ENCODE data around the gene MYOZ2.

The MYOZ2 gene

DNA sequence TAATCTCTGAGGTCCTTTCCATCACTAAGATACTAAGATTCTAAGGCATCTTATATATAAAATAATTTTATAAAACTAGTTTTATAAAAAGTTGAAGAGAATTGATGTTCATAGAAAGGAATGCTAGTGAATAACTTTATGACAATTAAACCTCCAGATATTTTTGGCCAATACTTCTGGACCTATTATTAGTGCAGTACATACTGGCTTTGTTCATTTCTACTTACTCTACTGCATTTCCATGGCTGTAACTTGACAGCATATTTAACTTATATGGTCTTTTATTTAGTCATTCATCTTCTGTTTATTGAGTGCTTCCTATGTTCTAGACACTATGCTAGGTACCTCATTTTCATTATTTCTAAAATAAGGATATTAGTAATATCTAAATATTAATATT, 70.1 kb downstream of the MYOZ2 start:
- DNase-seq = no peak

DNA sequence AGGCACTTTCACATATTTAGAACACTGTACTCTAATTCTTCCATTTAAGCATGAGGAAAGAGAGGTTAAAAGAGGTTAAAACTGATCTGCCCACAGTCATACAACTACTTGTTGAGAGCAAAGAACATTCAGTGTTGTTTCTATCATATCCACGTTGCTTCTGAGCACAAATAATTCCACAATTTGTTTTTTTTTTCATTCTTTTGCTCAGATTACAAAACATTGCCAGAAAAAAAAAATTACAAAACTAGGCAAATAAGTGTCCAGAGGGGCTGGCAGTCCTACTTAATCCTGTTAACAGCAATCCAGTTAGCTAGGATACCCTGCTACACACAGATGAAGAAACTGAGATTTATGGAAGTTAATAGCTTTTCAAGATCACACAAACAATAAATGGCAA, 70.5 kb downstream of the MYOZ2 start:
- DNase-seq = no peak

DNA sequence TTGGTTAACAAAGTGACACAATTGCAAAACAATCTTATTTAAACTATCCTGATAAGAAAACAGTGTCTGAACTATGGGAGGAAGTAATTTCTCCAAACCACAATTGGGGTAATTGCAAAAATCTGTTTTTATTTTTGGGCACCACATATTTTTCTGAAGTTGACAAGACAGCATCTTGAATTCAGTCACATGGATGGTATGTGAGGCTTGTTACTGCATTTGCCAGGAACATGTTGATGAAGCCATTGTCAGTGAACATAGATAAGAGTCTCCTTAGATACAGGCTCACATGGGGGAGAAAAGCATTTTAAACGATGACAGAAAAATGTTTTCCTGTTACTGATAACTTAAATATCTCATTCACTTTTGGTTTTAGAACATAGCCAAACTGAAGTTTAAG, 71.4 kb downstream of the MYOZ2 start:
- no peak for DNase-seq

DNA sequence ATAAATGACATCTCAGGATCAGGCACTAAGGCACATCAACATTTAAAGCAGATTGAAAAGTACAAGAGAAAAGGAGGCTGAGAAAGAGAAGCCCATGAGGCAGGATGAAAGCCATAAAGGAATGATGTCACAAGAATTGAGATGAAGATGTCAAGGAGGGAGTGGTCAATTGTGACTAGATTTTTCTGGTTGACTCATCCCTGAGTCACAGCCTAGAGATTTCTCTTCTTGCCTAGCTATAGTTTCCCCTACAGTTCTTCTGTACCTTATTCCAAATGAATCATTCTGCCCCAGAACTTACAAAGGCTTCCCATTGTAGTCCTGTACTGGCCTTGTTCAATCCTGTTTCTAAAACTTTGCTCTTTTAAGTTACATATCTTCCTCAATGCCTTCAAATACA, 73.4 kb downstream of the MYOZ2 start:
- DNase-seq = no peak

DNA sequence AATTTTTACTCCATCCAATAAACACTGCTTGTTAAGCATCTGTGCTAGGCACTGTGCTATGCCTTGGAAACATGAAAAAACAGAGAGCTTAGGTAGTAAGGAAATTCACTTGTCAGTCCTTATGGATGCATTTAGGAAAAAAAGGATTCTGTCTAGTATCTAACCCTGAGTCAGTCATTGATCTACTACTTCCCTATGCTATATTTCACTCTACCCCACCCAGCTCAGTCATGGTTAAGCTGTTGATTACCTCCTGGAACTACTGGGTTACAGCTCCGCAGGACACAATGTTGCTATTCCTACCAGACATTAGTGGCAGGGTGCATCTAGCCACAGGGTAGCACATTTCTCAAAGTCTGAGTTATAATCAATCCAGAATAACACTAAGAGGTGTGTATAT, 74.0 kb downstream of the MYOZ2 start:
- DNase-seq = no peak

DNA sequence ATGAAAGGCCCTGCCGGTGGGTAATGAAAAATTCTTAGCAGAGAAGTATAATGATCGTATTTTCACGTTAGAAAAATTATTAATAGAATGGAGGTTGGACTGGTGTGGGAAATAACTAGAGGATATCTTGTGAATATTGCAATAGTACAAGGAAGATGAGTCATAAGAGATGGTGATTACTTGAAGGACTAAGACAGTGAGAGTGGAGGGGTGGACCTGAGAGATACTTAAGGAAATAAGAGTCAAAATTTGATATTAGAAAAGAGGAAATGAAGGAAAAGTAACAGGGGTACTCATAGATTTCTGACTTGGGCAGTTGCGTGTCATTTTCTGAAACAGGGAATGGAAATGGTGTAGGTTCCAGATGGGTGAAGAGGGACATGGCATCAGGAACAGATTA, 75.1 kb downstream of the MYOZ2 start:
- DNase-seq = no peak

DNA sequence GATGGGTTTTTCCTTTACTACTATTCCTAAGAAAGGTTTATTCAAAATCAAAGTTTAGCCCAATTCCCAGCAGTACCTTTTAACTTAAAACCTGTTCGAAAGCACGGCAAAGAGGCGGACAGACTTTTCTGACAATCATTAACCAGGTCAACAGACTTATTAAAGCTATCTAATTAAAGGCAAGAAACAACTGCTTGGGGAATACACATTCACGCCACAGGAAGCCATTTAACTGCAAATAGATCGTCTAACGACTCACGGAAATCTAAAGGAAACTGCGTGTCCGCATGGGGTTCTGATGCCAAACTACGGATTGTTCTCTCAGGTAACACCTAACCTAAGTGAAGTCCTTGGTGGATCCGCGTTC, 76.2 kb downstream of the MYOZ2 start:
- no peak for DNase-seq

DNA sequence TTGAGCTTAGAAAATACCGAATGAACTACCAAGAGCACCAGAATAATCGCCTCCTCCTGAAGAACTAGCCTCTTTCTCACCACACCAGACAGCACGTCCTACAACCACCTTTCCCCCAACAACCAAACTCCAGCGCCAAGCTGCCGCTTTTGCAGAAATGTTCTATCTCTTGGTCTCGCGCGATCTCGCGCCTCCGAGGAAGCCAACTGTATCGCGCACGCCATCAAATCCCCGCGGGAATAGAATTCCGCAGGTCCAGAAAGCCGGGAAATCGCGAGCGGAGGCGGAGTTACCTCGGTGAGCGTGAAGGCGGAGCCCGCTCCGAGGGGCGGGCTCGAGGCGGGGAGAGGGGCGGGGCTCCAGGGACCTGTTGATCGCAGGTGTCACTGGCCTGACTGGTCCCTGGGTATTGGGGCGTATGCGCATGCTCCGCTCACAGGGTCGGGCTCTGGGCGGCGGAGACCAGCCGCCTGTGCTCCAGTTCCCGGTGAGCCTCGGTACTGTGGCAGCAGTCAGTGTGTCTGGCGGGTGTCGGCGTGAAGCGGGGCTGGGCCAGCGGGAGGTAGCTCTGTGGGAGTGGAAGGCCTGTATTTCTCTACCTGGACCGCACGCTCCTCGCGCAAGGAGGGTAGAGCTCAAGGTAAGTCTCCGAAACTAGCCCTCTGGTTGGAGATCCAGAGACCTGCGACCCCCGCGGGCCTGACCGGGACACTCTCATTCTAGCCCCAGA, 76.8 kb downstream of the MYOZ2 start, which contains the start of gene USP53:
Gene USP53, plus strand, starts transcription at position 480 of the 730 bp plus-strand sequence. CDS start 27,047 bp downstream, outside the sequence.
- peak; percentile 67 for DNase-seq

DNA sequence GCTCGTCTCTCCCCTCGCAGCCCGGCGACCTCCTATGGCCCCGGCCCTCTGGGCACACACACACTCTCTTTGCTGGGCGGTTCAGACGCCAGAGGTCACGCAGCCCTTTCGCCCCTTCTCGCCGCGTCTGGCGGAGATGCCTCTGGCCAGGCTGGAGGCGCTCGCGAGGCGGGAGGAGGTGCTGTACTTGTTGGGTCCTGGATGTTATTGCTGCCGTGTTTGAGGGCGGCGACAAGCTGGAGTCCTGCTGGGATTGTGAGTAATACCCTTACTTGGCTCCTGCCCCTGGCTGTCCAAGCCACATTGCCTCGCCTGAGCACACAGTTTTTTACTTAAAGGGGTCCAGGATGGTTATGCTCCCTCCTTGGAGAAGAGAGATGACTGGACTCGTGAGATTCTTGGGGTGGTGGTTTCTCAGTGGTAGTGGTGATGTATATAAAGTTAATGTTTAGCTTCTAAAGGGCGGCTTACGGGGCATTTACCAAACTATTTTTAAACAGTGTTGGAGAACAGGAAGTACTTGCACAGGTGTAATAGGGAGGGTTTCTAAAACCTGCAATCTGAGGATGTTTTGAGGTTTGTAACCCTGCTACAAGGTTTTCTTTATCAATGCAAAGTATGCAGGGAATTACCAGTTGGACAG, 77.5 kb downstream of the MYOZ2 start:
- DNase-seq = peak; percentile 59

DNA sequence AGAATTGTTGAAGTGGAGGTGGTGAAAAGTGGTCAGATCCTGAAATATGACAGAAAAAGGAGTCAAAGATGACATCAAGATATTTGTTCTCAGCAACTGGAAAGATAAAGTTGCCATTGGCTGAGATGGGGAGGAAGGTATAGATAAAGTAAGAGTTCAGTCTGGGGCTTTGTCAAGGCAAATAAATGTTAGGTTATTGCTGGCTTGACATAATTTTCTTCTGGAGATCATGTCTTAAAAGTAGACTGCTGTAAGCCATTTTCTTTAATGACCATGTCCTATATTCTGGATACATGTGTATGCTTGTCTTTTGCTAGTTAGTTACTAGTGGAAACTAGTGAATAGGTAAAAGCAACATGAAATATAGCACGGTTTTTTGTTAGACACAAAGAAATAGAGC, 82.5 kb downstream of the MYOZ2 start:
- no peak for DNase-seq

DNA sequence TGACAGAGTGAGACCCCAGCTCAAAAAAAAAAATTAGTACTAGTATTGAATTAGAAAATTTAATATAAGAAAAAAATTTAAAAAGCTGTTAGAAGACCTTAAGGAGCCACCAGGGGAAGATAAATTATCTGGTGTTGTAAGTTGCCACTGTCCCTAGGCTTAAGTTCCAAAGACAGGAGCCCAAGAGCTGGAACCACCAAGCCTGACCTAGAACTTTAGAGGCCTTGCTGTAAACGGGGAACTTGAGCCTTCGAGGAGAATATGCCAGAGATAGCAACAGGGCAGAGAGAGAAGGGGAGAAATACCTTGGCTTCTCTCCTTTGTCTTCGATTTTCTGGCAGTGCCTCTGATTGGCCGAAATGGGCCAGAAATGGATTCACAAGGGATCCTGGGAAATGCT, 85.8 kb downstream of the MYOZ2 start:
- DNase-seq = no peak

DNA sequence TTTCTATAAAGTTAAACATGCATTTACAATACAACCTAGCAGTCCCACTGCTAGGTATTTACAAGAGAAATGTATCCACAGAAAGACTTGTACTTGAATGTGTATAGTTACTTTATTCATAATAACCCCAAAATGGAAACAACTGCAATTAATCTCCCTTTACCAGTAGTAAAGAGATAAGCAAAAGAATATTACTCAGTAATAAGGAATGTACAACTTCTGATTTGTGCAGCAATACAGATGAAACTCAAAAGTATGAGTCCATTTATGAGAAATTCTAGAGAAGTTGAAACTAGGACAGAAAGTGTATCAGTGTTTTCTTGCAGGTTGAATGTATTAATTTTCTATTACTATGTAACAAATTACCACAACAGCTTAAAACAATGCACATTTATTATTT, 92.1 kb downstream of the MYOZ2 start:
- DNase-seq = no peak

DNA sequence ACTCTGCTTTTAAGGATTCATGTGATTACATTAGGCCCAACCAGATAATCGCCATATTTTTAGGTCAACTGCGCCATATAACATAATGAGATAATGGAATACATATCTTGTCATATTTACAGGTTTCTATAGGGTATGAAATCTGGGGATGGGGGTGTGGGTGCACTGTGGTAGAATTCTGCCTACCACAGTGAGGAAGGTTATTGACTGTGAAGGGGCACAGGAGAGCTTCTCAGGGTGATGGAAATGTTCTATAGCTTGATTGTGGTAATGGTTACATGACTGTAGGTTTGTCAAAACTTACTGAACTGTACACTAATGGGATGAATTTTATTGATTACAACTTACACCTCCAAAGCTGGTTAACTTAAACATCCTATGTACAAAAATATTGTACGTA, 92.8 kb downstream of the MYOZ2 start:
- DNase-seq = no peak

DNA sequence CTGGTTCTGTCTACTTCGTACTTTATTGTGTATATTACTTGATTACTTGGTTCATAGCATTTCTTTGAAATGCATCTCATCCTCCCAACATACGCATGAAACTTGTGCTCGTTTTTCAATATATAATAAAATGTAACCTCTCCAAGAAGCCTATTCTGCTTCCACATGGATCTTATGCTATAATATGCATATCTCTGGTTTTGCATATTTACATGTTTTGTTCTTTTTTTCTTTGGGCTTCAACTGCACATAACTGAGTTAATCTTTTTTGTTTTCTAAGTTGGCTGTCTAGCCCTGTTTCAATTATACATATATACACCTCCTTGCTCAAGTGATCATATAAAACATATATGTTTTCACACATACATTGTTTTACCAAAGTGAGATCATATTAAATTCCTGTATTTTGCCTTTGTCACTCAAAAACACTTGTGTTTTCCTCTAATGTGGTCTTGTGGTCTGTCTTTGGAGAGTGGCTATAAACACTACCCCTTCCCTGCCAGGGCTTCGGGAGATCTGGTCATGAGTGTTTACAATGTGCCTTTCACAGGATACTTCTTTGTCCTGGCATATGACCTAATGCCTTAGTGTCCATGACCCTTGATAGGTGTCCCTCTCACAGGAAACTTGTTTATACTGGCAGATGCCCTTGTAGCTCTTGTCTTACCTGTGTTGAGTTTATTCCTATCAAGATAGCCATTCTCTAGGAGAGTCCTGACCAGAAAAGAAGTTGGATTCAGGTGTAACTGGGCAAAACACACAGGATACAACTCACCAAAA, 94.5 kb downstream of the MYOZ2 start:
- DNase-seq = no peak

DNA sequence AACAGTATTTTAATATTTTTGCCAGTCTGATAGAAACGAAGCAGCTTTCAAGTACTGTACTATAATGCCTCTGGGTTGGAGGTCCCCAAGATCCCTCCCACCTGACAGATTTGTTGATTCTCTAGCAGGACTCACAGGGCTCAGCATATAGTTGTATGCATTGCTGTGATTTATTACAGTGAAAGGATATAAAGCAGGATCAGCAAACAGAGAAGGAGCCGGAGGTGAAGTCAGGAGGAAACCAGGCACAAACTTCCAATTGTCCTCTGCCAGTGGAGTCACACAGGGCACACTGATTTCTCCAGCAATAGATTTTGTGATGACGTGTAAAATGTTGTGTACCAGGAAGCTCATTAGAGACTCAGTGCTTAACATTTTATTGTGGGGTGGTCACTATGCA, 95.9 kb downstream of the MYOZ2 start:
- DNase-seq = no peak

DNA sequence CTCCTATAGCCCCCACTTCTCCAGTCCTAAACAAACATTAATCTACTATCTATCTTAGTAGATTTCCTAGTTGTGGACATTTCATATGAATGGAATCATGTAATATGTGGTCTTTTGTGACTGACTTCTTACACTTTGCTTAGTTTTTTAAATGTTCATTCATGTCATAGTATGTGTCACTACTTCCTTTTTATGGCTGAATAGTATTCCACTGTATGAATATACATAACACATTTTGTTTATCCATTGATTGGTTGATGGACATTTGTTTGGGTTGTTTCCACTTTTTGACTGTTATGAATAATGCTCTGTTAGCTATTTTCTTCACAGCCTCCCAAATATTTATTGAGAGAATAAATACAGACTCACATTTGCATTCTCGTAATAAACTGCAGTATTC, 96.7 kb downstream of the MYOZ2 start:
- no peak for DNase-seq

DNA sequence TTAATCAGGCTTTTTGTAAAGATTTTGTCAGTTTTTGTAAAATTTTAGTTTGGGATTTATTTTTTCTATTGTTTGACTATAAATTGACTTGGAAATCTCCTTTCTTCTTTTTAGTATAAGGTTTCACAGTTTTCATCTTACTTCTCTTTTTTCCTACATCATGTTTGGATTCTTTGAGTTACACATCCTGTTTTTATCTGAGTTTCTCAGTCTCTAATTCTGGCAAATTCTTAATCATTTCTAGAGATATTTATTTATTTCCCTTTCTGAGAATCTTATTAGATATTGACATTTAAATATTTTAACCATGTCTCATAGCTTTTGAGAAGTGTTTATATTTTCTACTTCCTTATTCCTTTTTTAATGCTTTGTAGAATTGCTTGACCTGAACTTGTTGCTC, 97.6 kb downstream of the MYOZ2 start:
- DNase-seq = no peak

DNA sequence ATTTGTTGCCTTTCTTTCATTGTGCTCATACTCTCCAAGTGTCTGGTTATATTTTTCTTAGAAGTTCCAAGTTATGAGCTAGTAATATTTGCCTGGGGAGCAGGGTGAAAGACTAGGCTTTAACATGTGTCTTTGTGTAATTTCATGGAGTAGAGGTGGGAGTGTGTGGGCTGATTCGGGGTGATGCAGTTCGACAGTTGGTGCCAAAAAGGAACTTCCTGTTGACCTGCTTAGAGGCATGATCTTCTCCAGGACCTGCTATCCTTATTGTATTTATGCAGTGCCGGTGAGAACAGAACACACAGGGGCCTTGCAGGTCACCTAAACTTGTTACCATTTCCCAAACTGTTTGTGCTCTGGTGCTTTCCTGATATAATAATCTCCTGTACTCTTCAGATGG, 98.1 kb downstream of the MYOZ2 start:
- no peak for DNase-seq

DNA sequence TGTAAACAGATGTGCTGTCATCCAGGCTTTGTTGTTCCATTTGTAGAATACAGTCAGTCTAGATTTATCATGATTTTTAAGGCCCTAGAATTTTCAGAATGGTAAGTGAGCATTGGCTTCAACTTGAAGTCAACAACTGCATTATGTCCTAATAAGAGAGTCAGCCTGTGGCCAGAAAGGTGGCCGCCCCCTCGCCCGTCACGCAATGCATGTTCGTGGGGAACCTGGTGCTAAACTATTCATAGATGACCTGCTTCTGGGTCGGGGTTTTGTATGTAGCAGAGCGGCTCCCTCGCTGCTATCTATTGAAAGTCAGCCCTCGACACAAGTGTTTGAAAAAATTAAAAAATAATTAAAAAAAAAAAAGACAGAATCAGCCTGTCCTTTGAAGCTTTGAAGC, 101.6 kb downstream of the MYOZ2 start:
- DNase-seq = no peak
